ENCODE data around the gene MRGPRG.
"Not testable (repeated sequence)": the region's sequence is repeated elsewhere in the genome, so short reads cannot be mapped to it uniquely, and the experiment has no call there.

Gene MRGPRG, protein sequence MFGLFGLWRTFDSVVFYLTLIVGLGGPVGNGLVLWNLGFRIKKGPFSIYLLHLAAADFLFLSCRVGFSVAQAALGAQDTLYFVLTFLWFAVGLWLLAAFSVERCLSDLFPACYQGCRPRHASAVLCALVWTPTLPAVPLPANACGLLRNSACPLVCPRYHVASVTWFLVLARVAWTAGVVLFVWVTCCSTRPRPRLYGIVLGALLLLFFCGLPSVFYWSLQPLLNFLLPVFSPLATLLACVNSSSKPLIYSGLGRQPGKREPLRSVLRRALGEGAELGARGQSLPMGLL

DNA sequence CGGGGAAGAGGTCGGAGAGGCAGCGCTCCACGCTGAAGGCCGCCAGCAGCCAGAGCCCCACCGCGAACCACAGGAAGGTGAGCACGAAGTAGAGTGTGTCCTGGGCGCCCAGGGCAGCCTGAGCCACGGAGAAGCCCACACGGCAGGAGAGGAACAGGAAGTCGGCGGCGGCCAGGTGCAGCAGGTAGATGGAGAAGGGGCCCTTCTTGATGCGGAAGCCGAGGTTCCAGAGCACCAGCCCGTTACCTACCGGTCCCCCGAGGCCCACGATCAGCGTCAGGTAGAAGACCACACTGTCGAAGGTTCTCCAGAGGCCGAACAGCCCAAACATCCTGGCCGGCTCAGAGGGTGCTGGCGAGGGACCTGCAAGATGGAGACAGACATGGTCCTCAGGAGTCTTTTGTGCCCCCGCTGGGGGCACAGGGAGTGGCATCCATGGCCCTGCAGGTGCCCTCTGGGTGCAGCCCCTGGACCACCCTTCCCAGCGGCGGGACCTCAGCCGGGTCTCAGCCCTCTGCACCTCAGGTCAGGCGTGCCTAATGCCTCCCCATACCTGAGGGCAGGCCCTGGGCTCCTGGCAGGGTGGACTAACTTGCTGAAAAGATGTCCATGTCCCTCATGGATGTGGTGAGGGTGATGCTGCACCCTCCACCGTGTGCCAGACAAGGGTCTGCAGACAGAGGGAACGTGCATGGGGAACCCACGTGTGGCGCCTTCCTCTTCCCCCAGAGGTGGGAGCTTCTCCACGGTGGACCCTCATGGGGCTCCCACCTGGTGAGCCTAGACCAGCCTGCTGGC is at the start of gene MRGPRG:
TSS of gene MRGPRG (minus strand) at position 331 of the 798 bp plus-strand sequence. CDS start at position 331, 0 bp downstream.
- no peak for DNase-seq

- not testable (repeated sequence) for DNase-seq
These were observed 43.9 kb upstream of the MRGPRG start for GRCh38 chr11:3262548-3262947.

GRCh38 chr11:3261831-3262230 is 43.2 kb upstream of the MRGPRG start:
- not testable (repeated sequence) for DNase-seq

GRCh38 chr11:3257509-3257908 is 38.9 kb upstream of the MRGPRG start:
- DNase-seq: not testable (repeated sequence)

- not testable (repeated sequence) for DNase-seq
These were observed 36.6 kb upstream of the MRGPRG start for GRCh38 chr11:3255241-3255640.

- not testable (repeated sequence) for DNase-seq
These were observed 36.2 kb upstream of the MRGPRG start for GRCh38 chr11:3254773-3255172.

- DNase-seq: no peak
These were observed 26.5 kb upstream of the MRGPRG start for GRCh38 chr11:3245071-3245470.

- DNase-seq: no peak
These were observed 25.3 kb upstream of the MRGPRG start for GRCh38 chr11:3243880-3244279.

- no peak for DNase-seq
These were observed 18.5 kb upstream of the MRGPRG start for GRCh38 chr11:3237119-3237518.

DNA sequence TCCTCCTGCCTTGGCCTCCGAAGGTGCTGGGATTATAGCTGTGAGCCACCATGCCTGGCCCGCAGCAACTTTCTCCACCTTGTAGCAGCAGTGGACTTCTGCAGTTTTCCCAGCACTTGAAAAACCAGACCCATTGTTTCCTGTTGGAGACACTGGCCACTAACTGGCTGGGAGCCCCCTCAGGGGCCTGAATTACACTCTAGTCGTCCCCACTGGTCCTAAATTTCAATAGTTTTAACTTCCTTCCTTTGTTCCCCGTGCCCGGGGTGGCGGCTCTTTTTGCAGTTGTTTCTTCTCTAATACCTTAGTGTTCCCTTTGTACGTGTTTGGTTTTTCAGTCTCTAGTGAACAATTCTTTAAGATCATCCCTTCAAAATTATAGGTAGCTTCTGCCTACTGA is 16.2 kb upstream of the MRGPRG start:
- no peak for DNase-seq

DNA sequence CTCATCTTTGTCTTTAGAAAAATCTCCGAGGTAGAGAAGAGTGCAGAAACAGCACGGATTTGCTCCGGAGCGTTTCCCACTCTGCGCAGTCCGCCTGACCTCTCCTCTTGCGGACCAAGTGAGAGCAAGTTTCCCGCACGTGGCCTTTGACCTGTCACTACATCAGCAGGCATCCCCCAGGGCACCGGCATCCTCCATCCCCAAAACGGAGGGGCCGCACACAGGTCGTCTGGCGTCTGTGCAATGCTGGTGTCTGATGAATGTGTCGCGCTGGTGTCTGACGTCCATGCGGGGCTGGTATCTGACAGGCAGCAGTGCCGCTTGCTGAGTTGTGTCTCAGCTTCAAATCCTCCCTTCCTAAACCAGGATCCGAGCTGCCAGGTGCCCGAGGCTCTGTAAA is 14.3 kb upstream of the MRGPRG start:
- no peak for DNase-seq

GRCh38 chr11:3231851-3232744 is 13.5 kb upstream of the MRGPRG start, which contains the start of gene MRGPRE:
MRGPRE (minus strand) TSS chr11:3232417; CDS start chr11:3228799, 3,618 bp downstream.
- DNase-seq: peak; percentile 14

GRCh38 chr11:3231550-3231850 is 12.9 kb upstream of the MRGPRG start:
- DNase-seq: no peak

- no peak for DNase-seq
These were observed 12.3 kb upstream of the MRGPRG start for GRCh38 chr11:3230636-3231549.

- DNase-seq: no peak
These were observed 11.3 kb upstream of the MRGPRG start for GRCh38 chr11:3229673-3230630.

DNA sequence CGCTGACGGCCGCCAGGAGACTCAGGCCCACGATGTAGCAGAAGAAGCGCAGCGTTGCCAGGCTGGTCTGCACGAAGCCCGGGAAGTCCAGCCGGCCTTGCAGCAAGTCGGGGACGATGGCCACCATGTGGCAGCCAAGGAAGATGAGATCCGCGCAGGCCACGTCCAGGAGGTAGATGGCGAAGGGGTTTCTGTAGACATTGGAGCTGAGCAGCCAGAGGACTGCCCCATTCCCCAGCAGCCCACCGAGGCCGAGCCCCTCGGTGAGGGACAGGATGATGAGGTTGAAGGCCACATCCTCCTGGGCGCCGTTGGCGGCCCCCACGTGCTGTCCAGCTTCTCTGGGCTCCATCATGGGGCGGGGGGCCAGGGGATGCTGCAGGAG is 9.8 kb upstream of the MRGPRG start:
- no peak for DNase-seq

- no peak for DNase-seq
These were observed 9.2 kb upstream of the MRGPRG start for GRCh38 chr11:3227568-3228444.

DNA sequence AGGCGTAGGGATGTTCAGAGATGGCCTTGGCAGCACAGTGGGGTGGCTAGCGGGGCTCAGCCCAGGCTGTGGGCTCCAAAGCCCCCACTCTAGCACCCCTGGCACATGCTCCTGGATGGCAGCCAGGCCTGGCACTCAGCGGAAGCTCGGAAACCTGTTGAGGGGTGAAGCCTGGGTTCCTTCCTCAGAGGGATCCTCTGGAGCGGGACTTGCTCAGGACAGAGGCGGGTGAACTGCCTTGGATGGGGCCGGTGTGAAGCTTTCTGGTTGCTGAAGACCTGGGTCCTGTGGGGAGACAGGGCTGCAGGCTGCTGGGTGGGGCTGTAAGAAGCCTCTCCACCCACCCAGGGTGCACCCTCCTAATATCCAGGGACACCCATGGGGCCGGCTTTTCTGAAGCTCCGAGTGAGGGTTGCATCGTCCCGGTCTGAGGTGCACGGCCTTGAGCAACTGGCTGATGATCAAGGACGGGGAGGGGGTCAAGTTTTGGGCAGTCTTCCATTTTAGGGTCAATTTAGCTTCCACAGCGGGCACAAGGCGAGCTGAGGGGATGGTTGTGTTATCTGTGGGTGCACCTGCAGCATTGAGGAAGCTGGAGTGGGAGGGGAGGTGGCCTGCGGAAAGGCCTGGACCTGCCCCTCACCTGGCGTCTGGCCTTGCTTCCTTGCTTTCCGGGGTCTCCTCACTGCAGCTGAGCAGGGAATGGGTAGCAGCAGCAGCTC is 8.4 kb upstream of the MRGPRG start:
- DNase-seq: no peak
